SW480 (cell line): Measurements from ENCODE around the gene DIPK1C.

Experiments
- DNase-seq: peaks from one replicate; pipeline ENCODE4 v3.0.0-alpha.2; 2016; ENCODE audit warnings: low spot score

DIPK1C gene

DNA sequence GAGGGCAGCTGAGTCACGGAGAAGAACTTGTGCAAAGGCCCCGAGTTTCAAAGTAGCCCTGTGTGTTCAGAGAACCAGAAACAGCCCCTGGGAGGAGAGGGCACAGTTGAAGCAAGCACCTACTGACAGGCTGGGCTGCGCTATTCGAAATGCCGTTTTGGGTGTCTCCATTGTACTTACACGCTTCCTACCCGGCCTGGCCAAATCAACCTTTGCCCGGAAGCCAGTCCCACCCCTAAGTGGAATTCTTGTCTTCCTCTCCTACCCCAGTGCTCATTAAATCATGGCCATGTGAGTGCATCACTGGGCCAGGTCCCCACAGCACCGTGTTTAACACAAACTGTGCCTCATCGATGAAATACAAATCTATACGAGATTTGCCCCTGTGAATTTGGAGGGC lies 6.0 kb downstream of the DIPK1C start:
- peak; percentile 12 for DNase-seq

GRCh38 chr18:74450626-74451025 lies 6.5 kb downstream of the DIPK1C start:
- no peak for DNase-seq

GRCh38 chr18:74447404-74448152 lies 9.5 kb downstream of the DIPK1C start:
- no peak for DNase-seq

DNA sequence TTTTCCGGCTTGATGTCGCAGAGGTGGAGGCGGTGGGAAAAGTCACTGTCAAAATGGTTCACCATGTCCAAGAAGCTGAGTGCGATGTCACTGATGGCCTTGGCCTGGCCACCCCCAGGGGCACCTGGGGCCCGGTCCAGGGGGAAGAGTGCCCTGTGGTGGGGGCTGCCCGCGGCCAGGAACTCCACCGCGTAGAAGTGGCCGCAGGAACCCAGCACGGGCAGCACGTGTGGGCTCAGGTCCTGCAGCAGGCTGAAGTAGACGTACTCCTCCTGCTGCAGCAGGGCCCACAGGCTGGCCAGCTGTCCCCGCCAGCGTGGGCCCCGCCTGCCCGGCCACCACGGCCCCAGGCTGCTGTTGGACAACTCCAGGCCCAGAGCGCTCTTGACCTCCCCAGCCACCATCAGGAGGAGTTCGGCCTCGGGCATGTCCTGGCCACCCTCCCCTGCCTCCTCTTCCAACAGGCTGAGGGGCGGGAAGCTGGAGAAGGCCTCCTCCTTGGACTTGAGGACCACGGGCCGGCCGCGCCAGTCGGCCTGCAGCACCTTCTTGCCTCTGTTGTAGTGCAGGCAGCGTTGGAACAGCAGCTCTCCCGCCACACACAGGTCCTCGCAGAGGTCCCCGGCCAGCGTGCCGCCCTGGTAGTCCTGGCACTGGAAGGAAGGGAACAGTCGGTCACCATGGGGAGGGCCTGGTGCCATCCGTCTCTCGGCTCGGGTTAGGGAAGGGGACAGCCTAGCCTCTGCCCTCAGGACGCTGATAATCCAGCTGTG lies 10.3 kb downstream of the DIPK1C start:
- DNase-seq: no peak

DNA sequence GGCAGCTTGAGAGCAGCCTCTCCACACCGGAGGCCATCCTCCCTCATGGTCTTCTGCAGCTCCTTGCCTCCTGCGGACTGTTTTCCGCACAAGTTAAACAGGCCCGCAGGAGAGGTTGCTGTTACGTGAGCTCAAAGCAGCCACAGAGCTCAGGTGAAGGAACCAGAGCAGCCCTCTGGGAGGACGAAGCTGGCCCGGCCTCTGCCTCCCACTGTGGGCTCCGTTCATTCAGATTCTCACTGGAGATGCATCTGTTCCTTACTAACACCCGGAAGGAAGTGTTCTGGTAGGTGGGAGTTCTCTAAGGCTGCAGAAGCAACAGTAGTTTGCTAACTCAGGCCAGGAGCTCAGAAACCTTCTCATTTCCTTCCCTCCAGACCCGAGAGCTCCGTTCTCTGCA lies 10.9 kb downstream of the DIPK1C start:
- no peak for DNase-seq

GRCh38 chr18:74445585-74445984 lies 11.5 kb downstream of the DIPK1C start:
- DNase-seq: no peak

DNA sequence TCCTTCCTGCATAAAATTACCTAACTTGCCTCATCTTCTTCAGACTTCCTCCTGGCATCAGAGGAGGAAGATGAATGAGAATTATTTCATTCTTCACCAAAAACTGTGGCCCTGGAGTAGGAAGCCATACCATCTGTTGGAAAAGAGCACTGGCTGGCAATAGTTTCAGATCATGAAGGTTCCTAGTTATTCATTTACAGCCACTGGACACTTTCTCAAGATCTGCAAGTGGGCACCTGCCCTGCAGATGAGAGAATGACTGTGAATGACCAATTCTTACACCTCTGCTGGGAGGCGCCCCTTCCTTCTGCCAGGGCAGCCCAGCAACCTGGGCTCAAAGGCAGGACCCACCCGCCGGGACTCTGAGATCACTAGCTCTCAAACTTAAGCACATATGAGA lies 13.0 kb downstream of the DIPK1C start:
- DNase-seq: no peak

DNA sequence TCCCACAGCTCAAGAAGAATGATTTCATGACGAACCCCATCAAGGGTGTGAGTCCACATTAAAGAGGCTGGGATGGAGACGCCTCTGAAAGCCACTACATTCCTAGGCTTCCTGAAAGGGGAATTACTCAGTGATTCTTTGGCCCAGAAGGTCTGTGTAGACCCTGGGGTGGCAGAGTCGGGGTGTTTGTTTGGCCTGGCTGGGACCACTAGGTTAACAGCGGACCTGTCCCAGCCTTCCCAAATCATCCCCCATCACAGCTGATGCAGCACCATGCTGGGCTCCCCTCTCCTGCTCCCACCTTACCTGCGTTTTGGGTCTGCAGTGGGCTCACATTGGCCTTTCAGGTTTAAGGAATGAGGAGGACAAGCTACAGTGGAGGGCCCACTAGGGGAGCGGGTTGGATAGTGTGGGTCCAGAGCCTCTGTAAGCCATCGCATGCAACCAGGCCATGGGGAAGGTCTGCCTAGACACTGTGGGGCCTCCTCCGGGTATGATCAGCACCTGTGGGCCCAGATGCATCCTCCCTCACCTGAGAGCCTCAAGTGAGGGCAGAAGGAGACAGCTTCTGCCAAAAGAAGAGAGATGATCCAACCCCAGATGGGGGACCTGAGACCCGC lies 16.2 kb downstream of the DIPK1C start:
- no peak for DNase-seq

DNA sequence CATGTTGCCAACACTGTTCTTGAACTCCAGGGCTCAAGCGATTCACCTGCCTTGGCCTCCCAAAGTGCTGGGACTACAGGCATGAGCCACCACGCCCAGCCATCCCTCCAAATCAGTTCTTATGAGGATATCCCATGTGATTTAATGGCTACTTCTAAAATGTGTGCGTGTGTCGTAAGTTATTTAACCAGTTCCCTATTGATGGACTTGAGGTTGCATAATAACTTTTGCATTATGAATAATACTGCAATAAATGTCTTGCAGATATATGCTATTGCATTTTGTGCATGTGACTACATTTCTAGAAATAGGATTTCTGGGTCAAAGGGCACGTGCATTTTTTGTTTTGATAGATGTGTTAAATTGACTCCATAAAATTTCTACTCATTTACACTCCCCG lies 19.0 kb downstream of the DIPK1C start:
- no peak for DNase-seq

GRCh38 chr18:74436158-74436769 lies 20.8 kb downstream of the DIPK1C start:
- DNase-seq: no peak

GRCh38 chr18:74435740-74436139 lies 21.4 kb downstream of the DIPK1C start:
- no peak for DNase-seq

GRCh38 chr18:74434466-74434865 lies 22.6 kb downstream of the DIPK1C start:
- no peak for DNase-seq

DNA sequence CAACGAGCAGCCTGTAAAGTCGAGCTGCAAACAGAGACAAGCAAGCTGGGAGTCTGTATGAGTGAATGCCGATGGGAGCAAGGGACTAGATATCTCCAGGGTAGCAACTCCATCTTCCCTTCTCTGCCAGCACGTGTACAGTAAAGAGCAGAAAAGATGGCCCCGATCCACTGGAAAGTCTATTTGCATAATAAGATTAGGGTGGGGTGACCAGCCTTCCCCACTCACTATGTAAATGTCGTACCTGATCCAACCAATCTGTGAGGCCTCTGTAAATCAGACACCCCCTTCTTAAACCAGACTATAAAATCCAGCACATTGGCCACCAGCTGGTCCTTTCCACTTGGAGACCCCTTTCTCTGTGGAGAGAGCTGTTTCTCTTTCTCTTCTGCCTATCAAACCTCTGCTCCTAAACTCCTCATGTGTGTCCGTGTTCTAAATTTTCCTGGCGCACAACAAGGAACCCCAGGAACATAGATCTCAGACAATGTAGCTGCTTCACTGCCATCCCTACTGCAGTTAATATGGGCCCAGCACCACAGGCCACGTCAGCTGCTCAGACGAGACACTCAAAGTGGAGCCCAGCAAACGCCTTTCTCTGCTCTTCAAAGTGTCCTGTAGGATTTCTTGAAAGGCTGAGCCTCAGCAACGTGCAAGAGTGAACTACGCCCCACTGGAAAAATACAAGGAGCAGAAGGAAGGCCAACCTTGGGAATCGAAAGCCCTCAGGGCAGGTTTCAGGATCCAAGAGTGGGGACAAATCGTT lies 26.1 kb downstream of the DIPK1C start:
- no peak for DNase-seq

DNA sequence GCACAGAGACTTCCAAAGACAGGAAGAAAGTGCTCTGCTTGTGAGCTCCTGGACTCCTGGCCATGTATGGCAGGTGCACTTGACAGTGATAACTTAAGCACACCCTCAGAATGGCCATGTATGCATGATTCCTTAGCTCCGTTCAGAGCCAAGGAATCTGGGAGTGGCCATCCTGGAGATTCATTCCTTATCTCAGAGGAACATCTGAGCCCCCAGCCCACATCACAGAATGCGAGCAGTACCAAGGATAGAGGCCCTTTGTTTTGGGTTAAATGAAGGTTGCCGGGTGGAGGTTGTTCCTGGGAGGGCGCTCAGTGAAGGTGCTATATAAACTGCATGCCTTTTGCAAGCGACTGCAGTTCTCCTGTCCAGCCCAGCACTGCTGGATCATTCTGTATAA lies 26.9 kb downstream of the DIPK1C start:
- peak; percentile 41 for DNase-seq

DNA sequence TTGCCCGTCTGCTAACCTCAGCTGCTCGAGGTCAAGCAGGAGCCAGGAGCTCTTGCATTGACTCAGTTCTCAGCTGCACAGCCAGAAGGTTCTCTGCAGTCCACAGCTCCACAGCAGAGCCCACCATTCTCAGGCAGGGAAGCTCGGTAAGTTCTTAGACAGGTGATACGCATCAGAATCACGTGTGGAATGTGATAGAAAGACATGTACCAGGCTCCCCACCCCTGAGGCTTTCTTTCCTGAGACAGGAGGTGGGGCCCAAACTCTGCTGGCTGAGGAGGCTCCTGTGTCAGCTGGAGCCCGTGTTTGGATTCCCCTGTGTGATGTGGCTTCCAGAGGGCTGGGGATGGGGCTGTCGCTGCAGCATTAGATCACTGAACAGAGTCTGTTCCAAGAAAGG lies 28.0 kb downstream of the DIPK1C start:
- peak; percentile 25 for DNase-seq

GRCh38 chr18:74427442-74428112 lies 29.5 kb downstream of the DIPK1C start:
- no peak for DNase-seq

DNA sequence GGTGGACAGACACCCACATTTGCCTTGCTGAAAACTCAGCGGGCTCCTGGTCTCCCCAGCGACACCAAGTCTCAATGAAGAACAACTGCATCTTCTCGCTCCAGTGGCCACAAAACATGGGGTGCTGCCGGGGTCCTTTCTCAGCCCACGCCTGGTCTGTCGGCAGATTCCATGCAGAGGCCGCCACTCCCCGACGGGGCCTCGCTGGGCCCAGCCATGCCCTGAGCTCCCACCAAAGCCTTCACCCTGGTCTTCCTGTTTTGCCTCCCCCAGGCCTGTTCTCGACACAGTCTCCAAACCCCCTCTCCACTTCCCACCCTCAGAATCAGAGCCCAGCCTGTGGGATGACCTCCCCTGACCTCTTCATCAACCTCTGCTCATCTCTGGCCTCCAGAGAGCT lies 31.2 kb downstream of the DIPK1C start:
- DNase-seq: no peak

DNA sequence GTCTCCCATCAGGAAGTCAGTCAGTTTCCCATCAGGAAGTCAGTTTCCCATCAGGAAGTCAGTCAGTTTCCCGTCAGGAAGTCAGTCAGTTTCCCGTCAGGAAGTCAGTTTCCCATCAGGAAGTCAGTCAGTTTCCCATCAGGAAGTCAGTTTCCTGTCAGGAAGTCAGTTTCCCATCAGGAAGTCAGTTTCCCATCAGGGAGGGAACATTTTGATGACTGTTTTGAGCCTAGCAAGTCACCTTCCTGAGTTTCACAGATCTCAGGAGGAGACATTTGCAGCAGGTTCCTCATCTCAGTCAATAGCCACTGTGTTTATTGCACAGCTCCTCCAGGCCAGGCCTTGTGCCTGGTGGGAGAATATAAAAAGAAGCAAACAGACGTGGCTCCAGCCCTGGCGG lies 31.9 kb downstream of the DIPK1C start:
- DNase-seq: no peak

- DNase-seq: no peak
Observed at GRCh38 chr18:74422541-74422940, 34.6 kb downstream of the DIPK1C start.

- DNase-seq: no peak
Observed at GRCh38 chr18:74420926-74421325, 36.2 kb downstream of the DIPK1C start.

DNA sequence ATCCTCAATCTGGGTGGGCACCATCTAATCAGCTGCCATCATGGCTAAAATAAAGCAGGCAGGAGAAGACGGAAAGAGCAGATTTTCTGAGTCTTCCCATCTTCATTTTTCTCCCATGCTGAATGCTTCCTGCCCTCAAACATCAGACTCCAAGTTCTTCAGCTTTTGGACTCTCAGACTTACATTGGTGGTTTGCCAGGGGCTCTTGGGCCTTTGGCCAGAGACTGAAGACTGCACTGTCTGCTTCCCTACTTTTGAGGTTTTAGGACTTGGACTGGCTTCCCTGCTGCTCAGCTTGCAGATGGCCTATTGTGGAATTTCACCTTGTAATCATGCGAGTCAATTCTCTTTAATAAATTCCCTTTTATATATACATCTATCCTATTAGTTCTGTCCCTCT lies 36.6 kb downstream of the DIPK1C start:
- DNase-seq: no peak
